LNCaP clone FGC (cell line): ENCODE measurements around the gene COMMD1.

Experiments used
- DNase-seq: peaks from one replicate; pipeline ENCODE4 v3.0.0-alpha.2; 2011; ENCODE audit warnings: low read depth
- H3K4me3 ChIP-seq: 2 replicates; pipeline ENCODE4 v1.5.1; 2011; ENCODE audit warnings: mild to moderate bottlenecking, low read depth, low read length, control low read depth
- CTCF ChIP-seq: IDR thresholded peaks from 2 replicates; pipeline ENCODE4 v1.5.1; 2012; ENCODE audit warnings: mild to moderate bottlenecking; ENCODE audit not compliant: control insufficient read depth, insufficient read depth; ENCODE audit errors: extremely low read depth

COMMD1 gene

GRCh38 chr2:61966087-61966727 lies 60.7 kb downstream of the COMMD1 start:
- no peak overlapping the region for H3K4me3 ChIP-seq
- TF ChIP-seq CTCF: no peak
- DNase-seq: no peak

- TF ChIP-seq CTCF: no peak
- H3K4me3 ChIP-seq: no peak overlapping the region
- no peak for DNase-seq
Observed at GRCh38 chr2:61967262-61967661, 61.8 kb downstream of the COMMD1 start.

- DNase-seq: no peak
- H3K4me3 ChIP-seq: no peak overlapping the region
- no peak for TF ChIP-seq CTCF
Observed at GRCh38 chr2:61969376-61969775, 63.9 kb downstream of the COMMD1 start.

GRCh38 chr2:61970807-61971556 lies 65.5 kb downstream of the COMMD1 start:
- no peak overlapping the region for H3K4me3 ChIP-seq
- no peak for DNase-seq
- no peak for TF ChIP-seq CTCF

GRCh38 chr2:61978522-61978921 lies 73.0 kb downstream of the COMMD1 start:
- DNase-seq: no peak
- no peak overlapping the region for H3K4me3 ChIP-seq
- TF ChIP-seq CTCF: no peak

GRCh38 chr2:61980758-61981157 lies 75.3 kb downstream of the COMMD1 start:
- no peak for TF ChIP-seq CTCF
- H3K4me3 ChIP-seq: no peak overlapping the region
- DNase-seq: no peak
